ENCODE data around the gene VEGFB.

DNA sequence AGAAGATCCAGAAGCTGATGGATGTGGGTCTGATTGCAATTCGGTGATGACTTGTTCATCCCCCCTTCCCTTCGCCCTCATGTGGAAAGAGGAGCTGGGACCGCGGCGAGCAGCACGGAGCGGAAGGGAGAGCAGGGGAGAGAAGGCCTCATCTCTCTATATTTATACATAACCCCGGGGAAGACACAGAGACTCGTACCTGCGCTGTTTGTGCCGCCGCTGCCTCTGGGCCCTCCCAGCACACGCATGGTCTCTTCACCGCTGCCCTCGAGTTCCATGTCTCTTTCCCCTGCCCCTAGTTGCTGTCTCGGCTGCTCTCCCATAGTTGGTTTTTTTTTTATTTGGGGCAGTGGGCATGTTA lies 30.3 kb upstream of the VEGFB start:
- TF ChIP-seq ELF4 (IDR thresholded peaks at IDR 0.05): no peak
- no peak for TF ChIP-seq CTBP1 (IDR thresholded peaks at IDR 0.05; ENCODE audit: borderline replicate concordance)
